Peyer's patch (tissue), 4 donors: ENCODE measurements around the gene SCD. TPM values are rescaled to one million over a fixed set of nuclear protein-coding genes. Genes with fewer than 3 reads are reported as not detected.

ENCODE experiments used
- DNase-seq, 3 donors: peaks; one replicate each; pipeline ENCODE4 v3.0.0-alpha.2; 2017 to 2019
- H3K27ac ChIP-seq, 4 donors: fragments of 200-600 bp; sonication (generic); one replicate each; pipeline ENCODE4 v1.5.1; 2016 to 2019
- H3K27me3 ChIP-seq, 2 donors: fragments of 200-600 bp; sonication (generic); one replicate each; pipeline ENCODE4 v1.5.1; 2019
- H3K36me3 ChIP-seq, 3 donors: fragments of 200-600 bp; sonication (generic); one replicate each; pipeline ENCODE4 v1.5.1; 2016 to 2019
- H3K4me1 ChIP-seq, 4 donors: fragments of 200-600 bp; sonication (generic); one replicate each; pipeline ENCODE4 v1.5.1; 2016 to 2019
- H3K4me3 ChIP-seq, 4 donors: fragments of 200-600 bp; sonication (generic); 1 replicate in 3 of 4; 2 replicates in 1 of 4; pipeline ENCODE4 v1.5.1; 2016 to 2019; ENCODE audit warnings: mild to moderate bottlenecking in 1 of 4
- H3K9me3 ChIP-seq, 4 donors: fragments of 200-600 bp; sonication (generic); one replicate each; pipeline ENCODE4 v1.5.1; 2016 to 2019; ENCODE audit warnings: mild to moderate bottlenecking in 1 of 4
- CTCF ChIP-seq, 6 experiments: fragments of 450-650 bp in 4 of 6; fragments of 200-600 bp in 2 of 6; sonication (generic) in 1 of 6; IDR thresholded peaks; one replicate each; pipeline ENCODE4 v1.5.1; 2017 to 2019; ENCODE audit warnings: antibody characterized with exemption in 6 of 6, mild to moderate bottlenecking in 3 of 6, moderate library complexity in 1 of 6
- POLR2A ChIP-seq, 2 donors: fragments of 450-650 bp; IDR thresholded peaks; one replicate each; pipeline ENCODE4 v1.5.1; 2017; ENCODE audit warnings: antibody characterized with exemption in 2 of 2, mild to moderate bottlenecking in 2 of 2, moderate library complexity in 2 of 2
- total RNA-seq, 4 donors: library from RNA; depleted of rRNA; stranded (reverse); fragments of >200 nt; gene quantifications; one replicate each; pipeline ENCODE4 v1.1.0, GENCODE V29; 2016

Gene SCD
- total RNA-seq, 4 donors from 2014 or later, result 7.8 to 69.9 (median 34.2) TPM

- TF ChIP-seq POLR2A (IDR thresholded peaks at IDR 0.05) (no peak), CTCF (IDR thresholded peaks at IDR 0.05) (no peak)
- H3K36me3 ChIP-seq, result no peaks in the 10 kb centered on the region
- H3K27me3 ChIP-seq, result no peaks in the 10 kb centered on the region
Observed at GRCh38 chr10:100382553-100382952, 35.5 kb downstream of the SCD start.

GRCh38 chr10:100383251-100383650 lies 36.2 kb downstream of the SCD start:
- Histone ChIP-seq H3K27ac (no peak overlapping the region), H3K4me3 (no peak overlapping the region), H3K9me3 (no peaks in the 10 kb centered on the region), H3K36me3 (no peaks in the 10 kb centered on the region), H3K27me3 (no peaks in the 10 kb centered on the region), H3K4me1 (no peaks in the 10 kb centered on the region)
- TF ChIP-seq POLR2A (IDR thresholded peaks at IDR 0.05) (no peak), CTCF (IDR thresholded peaks at IDR 0.05) (no peak)
- no peak for DNase-seq

More at GRCh38 chr10:100382553-100382952, 35.5 kb downstream of the SCD start:
- DNase-seq, result no peak
- Histone ChIP-seq H3K9me3 (no peaks in the 10 kb centered on the region), H3K27ac (no peak overlapping the region), H3K4me3 (no peak overlapping the region), H3K4me1 (no peaks in the 10 kb centered on the region)

- TF ChIP-seq CTCF (IDR thresholded peaks at IDR 0.05), result no peak
- no peak for TF ChIP-seq POLR2A (IDR thresholded peaks at IDR 0.05)
- Histone ChIP-seq H3K27ac (no peak overlapping the region), H3K4me3 (no peak overlapping the region), H3K4me1 (no peaks in the 10 kb centered on the region), H3K9me3 (no peaks in the 10 kb centered on the region), H3K27me3 (no peaks in the 10 kb centered on the region), H3K36me3 (no peaks in the 10 kb centered on the region)
- no peak for DNase-seq
Observed at GRCh38 chr10:100391163-100392002, 44.4 kb downstream of the SCD start.

- Histone ChIP-seq H3K36me3 (no peaks in the 10 kb centered on the region), H3K27ac (no peak overlapping the region), H3K27me3 (no peaks in the 10 kb centered on the region), H3K9me3 (no peaks in the 10 kb centered on the region), H3K4me1 (no peaks in the 10 kb centered on the region), H3K4me3 (no peak overlapping the region)
- DNase-seq, result no peak
- TF ChIP-seq CTCF (IDR thresholded peaks at IDR 0.05) (no peak), POLR2A (IDR thresholded peaks at IDR 0.05) (no peak)
Observed at GRCh38 chr10:100392686-100393003, 45.6 kb downstream of the SCD start.

GRCh38 chr10:100395626-100396025 lies 48.6 kb downstream of the SCD start:
- Histone ChIP-seq H3K9me3 (no peaks in the 10 kb centered on the region), H3K4me1 (no peaks in the 10 kb centered on the region), H3K36me3 (no peaks in the 10 kb centered on the region), H3K27ac (no peak overlapping the region), H3K4me3 (no peak overlapping the region), H3K27me3 (no peaks in the 10 kb centered on the region)
- no peak for DNase-seq
- TF ChIP-seq POLR2A (IDR thresholded peaks at IDR 0.05) (no peak), CTCF (IDR thresholded peaks at IDR 0.05) (no peak)
